HG02610 (cell line): ENCODE measurements around the gene RIN3.

Experiments
- ATAC-seq: cut with Tn5 transposase; IDR thresholded peaks from one replicate; pipeline ENCODE4 v1.9.1; 2021; ENCODE audit warnings: mild to moderate bottlenecking, moderate library complexity; ENCODE audit not compliant: unreplicated experiment

The RIN3 gene

DNA sequence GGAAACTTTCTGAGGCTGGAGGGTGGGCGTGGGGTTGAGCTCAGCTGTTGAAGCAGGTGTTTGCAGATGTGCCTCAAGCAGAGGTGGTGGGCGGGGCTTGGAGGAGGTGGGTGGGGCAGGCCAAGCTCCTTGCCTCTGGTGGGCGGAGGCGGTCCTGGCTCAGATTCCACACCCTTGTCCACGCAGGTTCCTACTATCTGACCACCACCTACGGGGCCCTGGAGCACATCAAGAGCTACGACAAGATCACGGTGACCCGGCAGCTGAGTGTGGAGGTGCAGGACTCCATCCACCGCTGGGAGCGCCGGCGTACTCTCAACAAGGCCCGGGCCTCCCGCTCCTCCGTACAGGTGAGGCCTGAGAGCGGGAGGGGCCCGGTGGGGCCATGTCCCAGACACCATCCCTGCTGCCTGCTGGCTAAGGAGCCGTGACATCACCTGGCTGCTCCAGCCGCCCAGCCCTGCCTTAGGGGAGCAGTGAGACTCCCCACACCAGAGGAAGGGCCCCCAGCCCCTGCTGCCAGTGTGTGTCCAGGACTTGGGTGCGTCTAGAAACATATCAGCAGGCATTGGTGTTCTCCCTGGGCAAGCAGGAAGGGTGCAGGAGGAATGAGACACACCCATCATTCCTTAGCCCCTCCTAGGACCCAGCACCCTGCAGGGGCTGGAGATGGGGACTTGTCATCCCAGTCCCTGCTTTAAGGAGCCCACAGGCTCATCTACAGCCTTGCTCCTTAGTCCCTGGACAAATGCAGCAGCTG lies 171.4 kb downstream of the RIN3 start:
- no peak for ATAC-seq

DNA sequence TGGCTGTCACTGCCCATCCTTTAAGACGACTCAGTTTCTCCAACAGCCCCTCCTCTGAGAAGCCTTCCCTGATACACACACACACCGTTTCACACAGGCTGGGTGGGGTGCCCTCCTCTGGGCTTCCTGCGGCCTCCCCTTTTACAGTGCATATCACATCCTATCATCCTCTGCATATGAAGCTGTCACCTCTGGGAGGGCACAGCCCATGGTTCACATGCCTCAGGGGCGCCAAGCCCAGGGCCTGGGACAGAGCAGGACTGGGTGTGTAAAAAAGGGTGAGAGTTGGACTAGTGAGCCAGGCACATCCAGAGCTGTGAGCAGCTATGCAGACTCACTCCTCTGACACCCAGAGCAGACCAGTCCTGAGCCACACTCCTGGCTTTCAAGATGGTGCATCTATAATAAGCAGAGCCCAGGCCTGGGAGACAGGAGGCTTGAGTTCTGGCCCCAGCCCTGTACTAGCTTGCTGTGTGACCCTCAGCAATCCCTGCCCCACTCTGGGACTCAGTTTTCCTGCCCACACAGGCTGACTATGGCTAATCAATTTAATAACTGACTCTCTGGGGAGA lies 172.3 kb downstream of the RIN3 start:
- no peak for ATAC-seq

DNA sequence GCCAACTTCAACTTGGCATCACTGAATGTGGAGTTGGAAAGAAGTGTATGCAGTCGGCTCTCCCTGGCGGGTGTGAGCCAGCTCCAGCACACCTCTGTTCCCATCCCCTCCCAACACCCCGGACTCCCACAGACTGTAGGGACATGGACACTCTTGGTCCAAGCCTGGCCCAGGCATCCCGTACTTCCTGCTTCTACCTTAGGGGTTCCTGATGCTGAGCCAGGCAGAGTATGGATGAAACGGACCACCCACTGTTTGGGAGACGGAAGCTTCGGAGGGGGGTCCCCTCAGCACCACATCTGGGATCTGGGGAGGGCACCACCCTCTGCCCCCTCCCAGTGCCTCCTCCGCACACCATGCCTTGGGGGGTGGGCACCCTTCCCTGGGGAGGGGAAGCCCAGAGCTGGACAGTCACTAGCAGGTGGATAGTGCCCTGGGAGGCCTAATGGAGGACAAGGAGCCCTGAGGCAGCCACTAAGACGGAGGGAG lies 172.9 kb downstream of the RIN3 start:
- no peak for ATAC-seq

DNA sequence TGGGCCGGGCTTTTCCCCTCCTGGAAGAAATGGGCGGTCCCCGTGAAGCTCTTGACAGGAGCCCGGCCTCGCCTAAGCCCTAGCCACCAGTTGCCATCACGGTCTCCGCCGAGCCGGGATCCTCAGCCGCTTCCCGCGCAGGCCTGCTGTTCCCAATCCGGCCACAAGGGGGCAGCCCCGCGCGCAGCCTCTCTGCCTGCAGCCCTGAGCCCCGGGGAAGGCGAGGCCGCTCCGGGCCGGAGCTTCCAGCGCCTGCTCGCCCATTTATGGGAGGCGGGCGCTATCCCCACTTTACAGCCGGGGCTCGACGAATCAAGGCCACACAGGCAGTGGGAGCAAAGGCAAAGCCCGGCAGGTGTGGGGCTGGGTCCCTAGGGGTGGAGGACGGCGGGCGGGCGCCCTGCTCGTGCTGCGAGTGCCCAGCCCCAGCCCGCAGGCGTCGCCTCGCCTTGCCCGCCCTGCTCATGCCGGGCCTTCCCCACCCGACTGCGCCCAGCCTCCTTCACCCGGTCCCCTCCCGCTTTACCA lies 173.4 kb downstream of the RIN3 start:
- no peak for ATAC-seq

DNA sequence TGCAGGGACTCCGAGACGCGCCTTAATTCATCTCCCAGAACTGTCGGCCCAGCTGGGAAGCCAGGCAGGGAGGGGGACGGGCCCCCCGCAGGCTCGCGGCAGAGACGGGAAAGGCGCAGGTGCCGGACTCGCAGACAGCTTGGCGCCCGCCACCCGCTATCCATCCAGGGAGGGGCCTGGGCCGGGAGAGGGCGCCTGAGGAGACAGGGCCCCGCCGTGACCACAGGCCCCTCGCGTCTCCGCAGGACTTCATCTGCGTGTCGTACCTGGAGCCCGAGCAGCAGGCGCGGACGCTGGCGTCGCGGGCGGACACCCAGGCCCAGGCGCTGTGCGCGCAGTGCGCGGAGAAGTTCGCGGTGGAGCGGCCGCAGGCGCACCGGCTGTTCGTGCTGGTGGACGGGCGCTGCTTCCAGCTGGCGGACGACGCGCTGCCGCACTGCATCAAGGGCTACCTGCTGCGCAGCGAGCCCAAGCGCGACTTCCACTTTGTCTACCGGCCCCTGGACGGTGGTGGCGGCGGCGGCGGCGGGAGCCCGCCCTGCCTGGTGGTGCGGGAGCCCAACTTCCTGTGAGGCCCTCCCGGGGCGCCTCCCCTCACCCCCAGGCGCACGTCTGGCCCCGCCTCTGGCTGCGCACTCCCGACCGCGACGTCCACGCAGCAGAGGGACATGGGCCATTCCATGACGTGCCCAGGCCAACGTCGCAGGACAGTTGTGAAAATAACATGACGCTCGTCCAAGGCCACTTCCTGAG lies 174.3 kb downstream of the RIN3 start:
- no peak for ATAC-seq

DNA sequence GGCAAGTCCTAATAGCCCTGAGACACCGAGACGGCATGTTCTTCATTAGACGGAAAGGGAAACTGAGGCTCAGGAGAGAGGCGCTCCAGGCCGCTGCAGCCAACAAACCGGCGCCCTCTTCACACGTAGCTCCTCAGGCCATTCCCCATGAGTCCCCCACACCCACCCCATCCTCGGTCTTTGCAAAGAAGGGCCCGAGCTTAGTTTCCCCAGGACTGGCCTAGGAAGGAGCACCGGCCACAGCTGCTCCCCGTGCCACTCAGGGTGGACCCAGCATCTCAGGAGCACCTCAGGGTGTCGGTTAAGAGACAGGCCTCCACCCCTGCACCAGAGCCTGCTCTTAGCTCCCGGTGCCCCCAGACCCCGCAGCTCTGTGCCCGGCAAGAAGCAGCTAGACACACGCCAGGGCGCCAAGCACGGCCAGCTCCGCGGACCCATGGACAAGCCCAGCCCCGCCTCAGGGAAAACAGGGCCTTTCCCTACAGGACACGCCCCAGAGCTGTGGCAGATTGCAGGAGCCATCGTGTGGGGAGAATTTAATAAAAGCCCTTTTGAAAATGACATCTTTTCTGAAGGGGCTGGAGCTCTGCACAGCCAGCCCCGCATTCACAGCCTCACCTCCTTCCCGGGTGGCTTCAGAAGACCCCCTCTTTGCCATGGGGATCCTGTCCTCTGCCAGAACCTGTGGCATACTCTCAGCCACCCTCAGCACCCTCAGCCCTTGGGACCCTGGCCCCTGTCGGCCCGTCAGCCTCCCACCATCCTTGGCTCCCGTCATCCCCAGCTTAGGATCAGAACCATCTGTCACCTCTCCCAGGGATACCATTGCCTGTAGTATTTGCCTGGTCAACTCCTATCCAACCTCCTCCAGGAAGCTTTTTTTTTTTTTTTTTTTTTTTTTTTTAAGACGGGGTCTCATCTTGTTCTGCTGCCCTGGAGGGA lies 175.1 kb downstream of the RIN3 start:
- ATAC-seq = no peak

DNA sequence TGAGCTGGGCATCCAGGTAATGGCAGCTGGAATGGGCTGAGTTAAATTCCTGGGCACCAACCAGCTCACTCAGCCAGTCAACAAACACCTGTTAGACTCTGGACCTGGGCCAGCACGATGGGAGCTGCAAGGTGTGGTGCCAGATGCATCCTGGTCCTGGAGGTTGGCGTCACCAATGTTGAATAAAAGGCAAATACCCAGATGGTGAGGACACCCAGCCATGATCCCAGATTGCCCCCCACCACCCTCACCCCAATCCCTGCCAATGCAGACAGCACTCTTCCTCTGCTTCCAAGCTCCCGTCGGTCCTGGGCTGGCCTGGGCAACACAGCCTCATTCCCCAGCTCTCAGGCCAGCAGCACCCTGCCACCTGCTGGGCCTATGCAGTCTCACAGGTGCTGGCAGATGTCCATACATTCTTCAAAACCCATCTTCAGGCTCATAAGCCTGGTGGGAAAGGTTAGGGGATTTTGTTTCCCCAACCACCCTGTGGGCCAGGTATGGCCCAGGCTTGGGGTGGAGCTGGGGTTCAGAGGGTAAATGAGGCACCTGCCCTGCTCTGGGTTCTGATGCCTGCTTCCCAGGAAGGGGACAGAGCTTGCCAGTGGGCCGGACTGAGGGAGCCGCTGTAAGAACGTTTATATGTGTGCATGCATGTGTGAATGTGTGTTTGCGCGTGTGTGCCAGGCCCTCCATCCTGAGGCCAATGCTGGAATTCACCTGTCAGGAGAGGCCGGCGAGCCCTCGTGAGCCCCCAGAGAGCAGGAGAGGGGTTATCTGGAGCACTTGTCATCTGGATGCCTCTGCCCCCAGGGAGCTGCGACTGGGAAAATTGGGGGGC lies 176.8 kb downstream of the RIN3 start:
- no peak for ATAC-seq

DNA sequence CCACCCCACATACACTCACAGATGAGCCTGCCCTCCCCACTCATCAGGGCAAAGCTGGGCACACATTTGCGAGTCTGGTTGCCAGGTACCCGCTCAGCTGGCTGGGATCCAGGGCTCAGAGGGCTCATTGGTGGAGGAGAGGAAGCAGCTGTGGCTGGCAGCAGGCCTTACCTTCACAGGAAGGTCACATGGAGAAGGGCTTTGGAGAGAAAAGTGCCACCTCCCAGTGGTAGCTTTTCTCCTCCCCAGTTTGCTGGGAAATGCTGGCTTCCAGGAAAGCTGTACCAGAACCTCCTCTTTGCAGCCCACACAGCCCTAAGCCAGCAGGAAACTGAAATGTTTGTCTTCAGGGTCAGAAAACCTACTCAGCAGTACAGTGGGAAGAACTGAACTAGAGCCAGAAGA lies 179.2 kb downstream of the RIN3 start:
- ATAC-seq = no peak

DNA sequence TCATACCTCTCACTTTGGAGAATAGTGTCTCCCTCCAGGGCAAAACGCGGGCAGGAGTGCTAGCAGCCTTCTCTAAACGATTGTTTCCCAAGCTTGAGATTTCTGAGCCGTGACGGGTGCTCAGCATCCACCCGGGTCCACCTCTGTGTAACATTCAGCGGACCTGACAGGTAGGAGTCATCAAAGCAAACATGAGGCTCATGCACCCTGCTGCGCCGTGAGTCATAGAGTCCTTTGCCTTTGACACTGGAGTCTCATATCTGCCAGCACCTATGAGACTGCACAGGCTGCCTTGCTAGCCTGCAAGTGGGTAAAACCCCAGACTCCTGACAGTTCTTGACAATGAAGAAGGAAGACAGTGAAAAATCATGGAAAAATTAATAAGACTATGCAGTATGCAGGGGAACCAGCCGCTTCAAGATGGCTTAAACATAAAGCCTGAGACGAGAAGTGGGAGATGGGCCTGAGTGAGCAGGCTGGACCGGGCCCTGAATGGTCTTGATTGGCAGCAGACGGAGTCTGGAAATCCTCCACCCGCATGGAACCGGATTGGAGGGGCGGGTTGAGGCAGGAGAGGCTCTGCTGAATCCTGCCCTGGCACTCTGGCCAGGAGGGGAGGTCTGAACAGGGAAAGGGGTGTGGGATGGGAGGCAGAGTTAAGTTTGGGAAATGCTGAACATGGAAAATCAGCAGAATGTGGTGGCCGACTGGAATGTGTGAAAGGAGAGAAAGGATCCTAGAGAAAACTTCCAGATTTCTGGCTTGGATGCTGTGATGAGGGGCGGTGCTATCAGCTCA lies 180.6 kb downstream of the RIN3 start:
- no peak for ATAC-seq

DNA sequence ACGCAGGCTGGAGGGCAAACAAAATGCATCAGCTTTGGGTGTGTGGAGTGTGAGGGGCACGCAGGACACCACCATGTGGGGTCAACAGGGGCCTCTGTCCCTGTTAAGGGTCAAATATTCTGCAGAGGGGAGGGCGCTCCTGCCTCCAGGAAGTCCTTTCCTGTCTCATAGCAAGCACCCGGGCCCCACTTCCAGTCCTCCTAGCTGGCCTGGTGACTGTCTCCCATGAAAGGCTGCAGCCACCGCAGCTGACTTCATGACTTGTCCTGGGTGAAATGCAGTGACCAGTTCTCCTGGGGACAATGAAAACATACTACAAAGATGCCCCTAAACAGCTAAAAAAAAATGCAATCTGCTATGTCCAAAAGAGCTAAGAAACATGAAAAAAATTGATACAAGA lies 181.2 kb downstream of the RIN3 start:
- ATAC-seq = no peak

DNA sequence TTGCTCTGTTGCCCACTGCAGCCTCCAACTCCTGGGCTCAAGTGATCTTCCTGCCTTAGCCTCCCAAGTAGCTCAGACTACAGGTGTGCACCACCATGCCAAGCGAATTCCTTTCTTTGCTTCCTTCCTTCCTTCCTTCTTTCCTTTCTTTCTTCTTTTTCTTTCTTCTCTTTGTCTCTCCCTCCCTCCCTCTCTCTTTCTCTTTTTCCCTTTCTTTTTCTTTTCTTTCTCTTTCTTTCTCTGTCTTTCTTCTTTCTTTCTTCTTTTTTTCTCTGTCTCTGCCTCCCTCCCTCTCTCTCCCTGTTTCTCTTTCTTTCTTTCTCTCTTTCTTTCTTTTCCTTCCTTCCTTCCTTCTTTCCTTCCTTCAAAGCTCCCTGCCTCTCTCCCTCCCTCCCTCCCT lies 182.0 kb downstream of the RIN3 start:
- no peak for ATAC-seq

DNA sequence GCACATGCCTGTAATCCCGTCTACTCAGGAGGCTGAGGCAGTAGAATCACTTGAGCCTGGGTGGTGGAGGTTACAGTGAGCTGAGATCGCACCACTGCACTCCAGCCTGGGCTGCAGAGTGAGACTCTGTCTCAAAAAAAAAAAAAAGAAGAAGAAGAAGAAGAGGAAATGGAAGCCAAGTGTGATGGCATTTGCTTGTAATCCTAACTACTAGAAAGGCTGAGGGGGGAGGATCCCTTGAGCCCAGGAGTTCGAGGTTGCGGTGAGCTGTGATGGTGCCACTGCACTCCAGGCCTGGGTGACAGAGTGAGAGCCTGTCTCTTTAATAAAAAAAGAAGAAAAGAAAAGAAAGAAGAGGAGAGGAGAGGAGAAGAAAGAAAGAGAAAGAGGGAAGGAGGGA lies 182.8 kb downstream of the RIN3 start:
- no peak for ATAC-seq

DNA sequence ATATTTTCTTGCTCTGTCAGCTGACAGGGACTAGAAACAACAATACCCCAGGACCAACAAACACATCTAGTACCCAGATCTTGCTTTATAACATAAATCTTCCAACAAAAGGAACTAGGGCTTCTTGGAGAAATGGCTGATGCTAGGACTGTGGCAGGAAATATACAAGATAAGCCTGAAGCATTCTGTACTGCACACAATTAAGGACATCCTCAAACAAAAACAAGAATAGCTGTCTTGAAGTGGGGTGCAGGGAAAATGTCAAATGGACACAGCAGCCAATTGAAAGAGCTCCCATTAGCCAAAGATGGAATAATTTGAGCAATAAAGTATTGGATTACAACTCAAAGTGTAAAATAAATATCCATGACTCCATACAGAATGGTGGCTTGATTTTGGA lies 184.8 kb downstream of the RIN3 start:
- no peak for ATAC-seq

DNA sequence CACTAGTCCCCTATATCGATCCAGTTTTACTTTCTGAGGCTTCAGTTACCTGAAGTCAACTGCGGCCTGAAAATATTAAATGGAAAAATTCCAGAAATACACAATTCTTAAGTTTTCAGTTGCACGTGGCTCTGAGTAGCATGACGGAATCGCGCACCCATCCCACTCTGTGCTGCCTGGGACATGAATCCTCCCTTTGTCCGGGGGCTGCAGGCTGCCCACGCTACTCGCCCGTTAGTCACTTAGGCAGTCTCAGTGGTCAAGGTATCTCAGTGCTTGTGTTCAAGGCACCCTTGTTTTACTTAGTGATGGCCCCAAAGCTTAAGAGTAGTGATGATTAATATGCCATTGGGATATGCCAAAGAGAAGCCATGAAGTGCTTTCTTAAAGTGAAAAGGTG lies 188.2 kb downstream of the RIN3 start:
- ATAC-seq = no peak

DNA sequence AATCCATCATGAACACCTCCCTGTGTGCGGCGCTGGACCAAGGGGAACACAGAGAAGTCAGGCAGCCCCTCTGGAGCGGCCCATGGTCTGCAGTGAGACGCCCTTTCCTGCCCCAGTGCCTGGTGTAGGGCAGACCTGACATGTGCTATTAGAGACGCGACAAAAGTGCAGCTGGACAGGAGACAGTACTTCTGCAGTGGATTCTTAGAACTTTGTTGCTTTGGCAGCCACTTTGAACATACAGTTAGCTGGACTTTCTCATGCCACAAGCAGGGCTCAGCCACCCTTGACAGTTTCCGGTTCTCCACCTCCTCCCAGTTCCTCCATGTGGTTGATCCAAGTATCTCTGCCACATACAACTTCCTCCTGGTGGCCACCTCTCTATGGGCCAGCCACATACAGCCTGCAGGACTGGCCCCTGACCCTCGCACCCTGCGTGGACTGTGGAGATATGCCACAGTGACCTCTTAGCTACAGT lies 188.9 kb downstream of the RIN3 start:
- no peak for ATAC-seq

DNA sequence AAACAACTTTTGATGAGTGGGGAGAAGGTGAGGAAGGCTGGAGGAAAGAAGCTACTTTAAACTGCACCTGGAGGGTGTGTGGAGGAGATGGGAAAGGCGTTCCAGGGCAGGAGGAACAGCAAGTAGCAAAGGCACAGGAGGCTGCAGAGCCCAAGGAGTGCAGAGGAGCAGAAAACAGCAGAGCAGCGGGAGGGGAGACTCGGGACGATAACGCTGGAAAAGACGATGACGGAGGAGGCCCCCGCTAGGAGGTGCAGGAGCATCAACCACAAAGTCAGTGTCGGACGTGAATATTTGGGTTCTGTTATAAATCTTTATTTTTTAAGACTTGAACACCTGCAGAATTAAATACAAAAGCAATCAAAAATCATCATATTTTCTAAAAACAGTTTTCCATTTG lies 189.9 kb downstream of the RIN3 start:
- no peak for ATAC-seq

DNA sequence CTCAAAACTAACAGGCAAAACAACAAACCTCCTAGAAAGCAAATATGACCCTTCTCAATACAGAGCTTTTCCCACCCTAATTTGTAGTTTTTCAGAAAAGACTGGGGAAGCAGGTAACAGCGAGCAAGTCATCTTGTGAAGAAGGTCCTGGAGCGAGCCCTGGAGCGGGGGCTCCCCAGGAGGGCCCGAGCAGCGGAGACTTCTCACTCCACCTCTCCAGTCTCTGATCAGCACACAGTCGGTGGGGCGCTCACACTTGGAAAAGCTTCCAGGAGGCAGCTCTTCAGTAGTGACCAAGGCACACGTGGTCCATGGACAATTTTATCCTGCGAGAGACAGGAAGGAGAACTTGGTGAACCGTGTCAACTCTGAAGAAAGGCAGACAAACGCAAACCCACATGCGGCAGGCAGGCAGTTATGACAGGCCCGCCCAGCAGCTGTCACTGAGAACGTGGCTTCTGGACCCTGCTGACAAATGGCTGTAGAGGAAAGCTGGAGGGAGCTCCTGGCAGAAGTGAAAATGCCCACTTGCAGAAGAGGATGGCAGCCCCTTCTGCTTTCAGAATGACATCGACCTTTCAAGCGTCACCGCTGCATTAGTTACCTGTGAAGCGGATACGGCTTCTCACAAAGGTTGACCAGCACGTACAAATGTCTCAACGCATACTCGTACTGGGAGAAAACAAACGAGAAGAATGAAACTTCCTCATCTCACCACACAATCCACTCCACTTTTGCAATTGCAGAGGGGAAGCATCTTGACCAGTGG lies 190.6 kb downstream of the RIN3 start:
- ATAC-seq = peak; percentile 90

DNA sequence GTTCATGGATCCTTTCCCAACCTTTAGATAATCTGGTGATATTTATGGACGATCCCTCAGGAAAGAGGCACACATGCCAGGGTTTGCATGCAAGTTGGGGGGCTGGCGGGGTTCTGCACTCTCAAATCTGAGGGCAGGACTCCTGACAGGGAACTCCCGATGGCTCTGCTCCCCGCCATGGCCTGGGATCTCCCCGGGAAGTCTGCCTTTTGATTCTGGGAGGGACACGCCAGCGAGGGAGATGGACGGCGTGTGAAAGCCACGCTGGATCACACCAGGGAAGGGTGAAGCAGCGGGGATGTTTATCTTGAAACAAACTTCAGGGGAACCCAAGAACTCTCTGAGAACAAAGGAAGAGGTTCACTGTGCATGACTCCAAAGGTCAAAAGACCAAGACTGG lies 191.2 kb downstream of the RIN3 start:
- no peak for ATAC-seq
